ENCODE results near the gene ATP2B1. TPM values are rescaled to one million over a fixed set of nuclear protein-coding genes. Genes with fewer than 3 reads are reported as not detected.

ATP2B1 gene
- total RNA-seq, 1 donor from 2014 or later: 10.7 TPM

DNA sequence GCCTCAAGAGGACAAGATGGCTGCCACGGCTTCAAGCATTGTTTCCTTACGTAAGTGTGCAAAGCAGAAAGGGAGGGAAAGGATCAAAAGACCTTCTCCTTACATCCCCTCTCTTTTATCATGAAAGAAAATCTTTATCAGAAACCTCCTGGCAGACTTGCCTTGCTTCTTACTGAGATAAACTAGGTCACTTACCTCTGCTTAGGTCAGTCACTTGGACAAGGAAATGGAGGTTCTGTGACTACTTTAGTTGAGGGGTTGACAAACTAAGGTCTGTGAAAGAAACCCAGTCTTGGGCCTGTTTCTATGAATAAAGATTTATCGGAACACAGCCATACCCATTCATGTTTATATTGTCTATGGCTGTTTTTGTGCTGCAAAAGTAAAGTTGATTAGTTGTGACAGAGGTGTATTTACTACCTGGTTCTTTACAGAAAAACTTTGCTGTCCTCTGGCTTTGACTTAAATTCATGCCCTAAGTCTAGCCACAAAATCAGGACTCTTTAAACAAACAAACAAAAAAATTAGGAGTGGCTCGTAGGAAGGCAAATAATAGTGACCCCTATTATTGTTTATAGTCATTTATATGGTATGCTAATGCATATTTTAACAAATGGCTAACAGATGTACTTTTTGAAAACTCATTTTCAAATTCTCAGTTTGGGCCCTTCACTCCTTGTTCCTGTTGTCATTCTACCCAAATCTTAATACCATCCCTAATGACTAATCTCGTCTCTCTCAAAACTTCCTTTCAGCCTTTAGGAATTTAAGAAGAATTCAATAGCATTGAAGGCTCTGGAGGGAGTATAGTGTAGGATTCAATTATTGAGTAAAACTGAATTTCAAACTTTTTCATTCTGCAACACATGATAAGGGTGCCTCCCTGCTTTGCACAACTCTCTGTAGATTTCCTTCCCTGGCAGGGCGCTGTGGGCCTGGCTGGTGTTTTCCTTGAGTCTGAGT, 42.0 kb upstream of the ATP2B1 start:
- no peak for DNase-seq
- Histone ChIP-seq H3K27ac (replicated peaks) (no peak overlapping the region), H3K27me3 (ENCODE audit: low read depth) (peaks cover 5% of the 10 kb centered on the region), H3K36me3 (no peaks in the 10 kb centered on the region), H3K4me1 (no peaks in the 10 kb centered on the region), H3K4me3 (no peak overlapping the region), H3K9me3 (replicated peaks) (peaks cover 8% of the 10 kb centered on the region)
- TF ChIP-seq, protein P1, sequence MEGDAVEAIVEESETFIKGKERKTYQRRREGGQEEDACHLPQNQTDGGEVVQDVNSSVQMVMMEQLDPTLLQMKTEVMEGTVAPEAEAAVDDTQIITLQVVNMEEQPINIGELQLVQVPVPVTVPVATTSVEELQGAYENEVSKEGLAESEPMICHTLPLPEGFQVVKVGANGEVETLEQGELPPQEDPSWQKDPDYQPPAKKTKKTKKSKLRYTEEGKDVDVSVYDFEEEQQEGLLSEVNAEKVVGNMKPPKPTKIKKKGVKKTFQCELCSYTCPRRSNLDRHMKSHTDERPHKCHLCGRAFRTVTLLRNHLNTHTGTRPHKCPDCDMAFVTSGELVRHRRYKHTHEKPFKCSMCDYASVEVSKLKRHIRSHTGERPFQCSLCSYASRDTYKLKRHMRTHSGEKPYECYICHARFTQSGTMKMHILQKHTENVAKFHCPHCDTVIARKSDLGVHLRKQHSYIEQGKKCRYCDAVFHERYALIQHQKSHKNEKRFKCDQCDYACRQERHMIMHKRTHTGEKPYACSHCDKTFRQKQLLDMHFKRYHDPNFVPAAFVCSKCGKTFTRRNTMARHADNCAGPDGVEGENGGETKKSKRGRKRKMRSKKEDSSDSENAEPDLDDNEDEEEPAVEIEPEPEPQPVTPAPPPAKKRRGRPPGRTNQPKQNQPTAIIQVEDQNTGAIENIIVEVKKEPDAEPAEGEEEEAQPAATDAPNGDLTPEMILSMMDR (IDR thresholded peaks at IDR 0.05; ENCODE audit: borderline replicate concordance): no peak
- intact Hi-C loops (cut with micrococcal nuclease): no loop called here

DNA sequence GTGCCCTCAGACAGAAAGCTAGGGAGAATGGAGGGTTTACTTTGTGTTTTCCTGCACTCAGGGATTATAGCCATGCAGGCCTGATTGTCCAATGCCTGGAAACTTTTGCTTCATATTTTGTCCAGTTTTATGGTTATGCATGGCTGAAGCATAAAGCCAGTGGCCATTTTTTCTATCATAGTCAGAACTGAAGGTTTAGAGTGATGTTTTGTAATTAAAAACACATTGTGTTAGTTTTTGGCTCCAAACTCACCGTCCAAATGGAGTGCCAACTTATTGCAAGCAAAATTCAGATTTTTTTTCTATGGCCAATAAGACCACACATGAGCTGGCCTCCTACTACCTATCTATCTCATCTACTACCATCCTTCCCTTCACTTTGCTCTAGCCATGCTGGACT, 40.2 kb upstream of the ATP2B1 start:
- DNase-seq: no peak
- Histone ChIP-seq H3K27ac (replicated peaks) (no peak overlapping the region), H3K9me3 (replicated peaks) (peaks cover 8% of the 10 kb centered on the region), H3K4me1 (no peaks in the 10 kb centered on the region), H3K4me3 (no peak overlapping the region), H3K36me3 (no peaks in the 10 kb centered on the region), H3K27me3 (ENCODE audit: low read depth) (peaks cover 5% of the 10 kb centered on the region)
- intact Hi-C loops (cut with micrococcal nuclease): no loop called here
- TF ChIP-seq, protein P1 (IDR thresholded peaks at IDR 0.05; ENCODE audit: borderline replicate concordance): no peak

DNA sequence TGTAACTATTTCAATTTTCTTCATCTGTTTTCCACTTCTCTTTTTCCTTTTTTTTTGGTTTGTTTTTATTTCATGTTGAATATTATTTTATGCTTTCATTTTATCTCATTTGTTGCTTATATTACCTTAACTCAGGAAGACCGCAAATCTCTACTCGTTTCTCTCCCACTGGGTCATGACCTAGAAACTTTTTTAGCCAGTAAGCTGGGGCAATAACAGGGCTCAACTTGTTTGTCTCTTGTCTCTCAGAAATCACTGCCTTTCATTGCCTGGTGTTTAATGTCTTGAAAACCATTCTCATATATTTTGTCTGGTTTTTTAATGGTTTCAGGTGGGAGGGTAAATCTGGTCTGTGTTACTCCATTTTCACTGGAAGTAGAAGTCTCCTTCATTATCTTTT, 36.6 kb upstream of the ATP2B1 start:
- peaks cover 5% of the 10 kb centered on the region for H3K27me3 ChIP-seq (ENCODE audit: low read depth)
- DNase-seq: no peak
- intact Hi-C loops (cut with micrococcal nuclease): no loop called here
- no peaks in the 10 kb centered on the region for H3K4me1 ChIP-seq
- no peak overlapping the region for H3K4me3 ChIP-seq
- H3K27ac ChIP-seq (replicated peaks): no peak overlapping the region
- peaks cover 30% of the 10 kb centered on the region for H3K9me3 ChIP-seq (replicated peaks)
- TF ChIP-seq, protein P1 (IDR thresholded peaks at IDR 0.05; ENCODE audit: borderline replicate concordance): no peak
- no peaks in the 10 kb centered on the region for H3K36me3 ChIP-seq

DNA sequence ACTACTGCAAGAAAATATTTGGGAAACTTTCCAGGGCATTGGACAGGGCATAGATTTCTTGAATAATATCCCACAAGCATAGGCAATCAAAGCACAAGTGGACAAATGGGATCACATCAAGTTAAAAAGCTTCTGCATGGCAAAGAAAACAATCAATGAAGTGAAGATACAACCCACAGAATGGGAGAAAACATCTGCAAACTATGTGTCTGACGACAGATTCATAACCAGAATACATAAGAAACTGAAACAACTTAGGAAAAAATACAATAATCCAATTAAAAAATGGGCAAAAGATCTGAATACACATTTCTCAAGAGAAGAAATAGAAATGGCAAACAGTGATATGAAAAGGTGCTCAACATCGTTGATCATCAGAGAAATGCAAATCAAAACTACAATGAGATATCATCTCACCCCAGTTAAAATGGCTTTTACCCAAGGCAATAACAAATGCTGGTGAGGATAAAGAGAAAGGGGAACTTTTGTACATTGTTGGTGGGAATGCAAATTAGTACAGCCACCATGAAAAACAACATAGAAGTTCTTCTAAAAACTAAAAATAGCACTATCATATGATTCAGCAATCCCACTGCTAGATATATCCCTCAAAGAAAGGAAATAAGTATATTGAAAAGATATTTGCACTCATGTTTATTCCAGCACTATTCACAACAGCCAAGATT, 33.8 kb upstream of the ATP2B1 start:
- Histone ChIP-seq H3K36me3 (no peaks in the 10 kb centered on the region), H3K4me1 (no peaks in the 10 kb centered on the region), H3K4me3 (no peak overlapping the region), H3K9me3 (replicated peaks) (peaks cover 45% of the 10 kb centered on the region), H3K27me3 (ENCODE audit: low read depth) (peaks cover 5% of the 10 kb centered on the region), H3K27ac (replicated peaks) (no peak overlapping the region)
- intact Hi-C loops (cut with micrococcal nuclease): no loop called here
- TF ChIP-seq, protein P1 (IDR thresholded peaks at IDR 0.05; ENCODE audit: borderline replicate concordance): no peak
- no peak for DNase-seq

DNA sequence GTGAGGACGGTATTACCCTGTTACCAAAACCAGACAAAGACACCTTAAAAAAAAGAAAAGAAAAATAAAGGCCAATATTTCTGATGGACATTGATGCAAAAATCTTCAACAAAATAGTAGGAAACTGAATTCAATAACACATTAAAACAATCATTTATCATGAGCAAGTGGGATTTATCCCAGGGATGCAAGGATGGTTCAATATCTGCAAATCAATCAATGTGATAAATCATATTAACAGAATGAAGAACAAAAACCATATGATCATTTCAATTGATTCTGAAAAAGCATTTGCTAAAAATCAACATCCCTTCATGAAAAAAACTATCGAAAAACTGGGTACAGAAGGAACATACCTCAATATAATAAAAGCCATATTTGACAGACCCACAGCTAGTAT, 32.3 kb upstream of the ATP2B1 start:
- no peak overlapping the region for H3K27ac ChIP-seq (replicated peaks)
- H3K9me3 ChIP-seq (replicated peaks): peaks cover 45% of the 10 kb centered on the region
- DNase-seq: no peak
- no peaks in the 10 kb centered on the region for H3K36me3 ChIP-seq
- intact Hi-C loops (cut with micrococcal nuclease): no loop called here
- H3K27me3 ChIP-seq (ENCODE audit: low read depth): no peaks in the 10 kb centered on the region
- no peak overlapping the region for H3K4me3 ChIP-seq
- TF ChIP-seq, protein P1 (IDR thresholded peaks at IDR 0.05; ENCODE audit: borderline replicate concordance): no peak
- H3K4me1 ChIP-seq: no peaks in the 10 kb centered on the region

Data from left ventricle myocardium inferior (tissue), 1 donor.